Body of pancreas (tissue), 4 donors: ENCODE measurements around the gene SYVN1. TPM values are rescaled to one million over a fixed set of nuclear protein-coding genes. Genes with fewer than 3 reads are reported as not detected.

Experiments used
- ATAC-seq: fragments of 150-250 bp; one replicate; pipeline ENCODE4 v1.9.1; 2016
- DNase-seq, 4 donors: peaks; one replicate each; pipeline ENCODE4 v3.0.0-alpha.2; 2019
- H3K27ac ChIP-seq, 4 donors: fragments of 200-600 bp; sonication (generic); 1 replicate in 3 of 4; 2 replicates in 1 of 4; pipeline versions ENCODE4 v1.5.1 to v1.6.1; 2016 to 2019; ENCODE audit warnings: mild to moderate bottlenecking in 1 of 4, mixed read lengths in 1 of 4, moderate library complexity in 1 of 4
- H3K27me3 ChIP-seq, 2 donors: fragments of 200-600 bp; sonication (generic); one replicate each; pipeline ENCODE4 v1.6.0; 2016; ENCODE audit warnings: mild to moderate bottlenecking in 1 of 2
- H3K36me3 ChIP-seq, 2 donors: fragments of 200-600 bp; sonication (generic); replicated peaks in 1 of 2; 2 replicates each; pipeline ENCODE4 v1.5.1; 2016; ENCODE audit warnings: low read depth in 2 of 2; ENCODE audit not compliant: insufficient read depth in 1 of 2
- H3K4me1 ChIP-seq: fragments of 200-600 bp; sonication (generic); one replicate; pipeline ENCODE4 v1.6.0; 2016
- H3K4me3 ChIP-seq, 2 donors: fragments of 200-600 bp; sonication (generic); 1 replicate in 1 of 2; 2 replicates in 1 of 2; pipeline ENCODE4 v1.5.1; 2016 to 2019
- H3K9me3 ChIP-seq, 3 donors: fragments of 200-600 bp; sonication (generic); 1 replicate in 2 of 3; 2 replicates in 1 of 3; pipeline ENCODE4 v1.5.1; 2016
- POLR2A ChIP-seq, 3 donors: fragments of 450-650 bp; IDR thresholded peaks; one replicate each; pipeline ENCODE4 v1.6.1; 2016; ENCODE audit warnings: antibody characterized with exemption in 3 of 3, mild to moderate bottlenecking in 2 of 3
- WGBS, 2 donors: methylation state at CpG; one replicate each; pipeline ENCODE4 v1.1.5; 2017; 5-methylcytosine and 5-hydroxymethylcytosine counted together
- intact Hi-C: fragments of 100-400 bp; cut with DNase I; formaldehyde crosslinking; loops from one replicate; pipeline ENCODE4 v1.15.1; 2023
- total RNA-seq, 2 donors: library from RNA; depleted of rRNA; stranded (reverse); fragments of >200 nt; gene quantifications; one replicate each; pipeline ENCODE4 v1.1.0, GENCODE V29; 2016
- TF ChIP-seq, protein P1 (sequence below), 7 experiments: fragments of 450-650 bp in 4 of 7; fragments of 200-600 bp in 3 of 7; sonication (generic) in 3 of 7; IDR thresholded peaks; one replicate each; pipeline ENCODE4 v1.5.1; 2016 to 2019; ENCODE audit warnings: antibody characterized with exemption in 7 of 7

The SYVN1 gene
- total RNA-seq, 2 donors from 2014 or later = 41.0 to 97.2 TPM

DNA sequence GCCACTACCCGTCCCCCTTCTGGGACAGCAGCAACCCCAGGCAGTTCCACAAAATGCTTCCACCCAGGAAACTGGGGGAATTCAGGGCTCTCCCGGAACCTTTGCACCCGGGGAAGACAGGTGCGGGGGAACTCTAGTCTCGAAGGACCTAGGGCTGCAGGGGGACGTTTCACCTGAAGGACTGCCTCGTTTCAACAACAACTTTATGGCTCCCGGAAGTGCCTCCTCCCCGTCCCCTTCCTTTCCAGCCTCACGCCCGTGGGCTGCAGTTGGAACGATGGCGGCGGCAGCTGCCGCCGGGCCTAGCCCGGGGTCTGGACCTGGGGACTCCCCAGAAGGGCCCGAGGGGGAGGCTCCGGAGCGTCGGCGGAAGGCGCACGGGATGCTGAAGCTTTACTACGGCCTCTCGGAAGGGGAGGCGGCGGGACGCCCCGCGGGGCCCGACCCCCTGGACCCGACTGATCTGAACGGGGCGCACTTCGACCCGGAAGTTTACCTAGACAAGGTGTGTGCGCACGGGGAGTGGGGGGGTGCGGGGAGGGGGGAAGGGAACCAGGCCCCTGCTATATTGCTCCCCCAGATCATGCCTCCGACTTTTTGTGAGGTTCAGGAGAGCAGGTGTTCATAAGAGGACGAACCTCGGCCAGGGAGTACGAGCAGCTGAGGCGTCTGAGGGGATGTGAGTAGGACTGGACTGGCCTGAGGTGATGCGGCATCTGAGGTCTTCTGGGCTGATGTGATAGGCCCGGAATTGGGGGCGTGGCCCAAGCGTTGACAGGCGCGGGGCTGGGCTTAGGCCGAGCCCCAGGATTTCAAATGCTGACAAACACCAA is 38.1 kb downstream of the SYVN1 start, which contains the start of gene VPS51:
VPS51 (plus strand) TSS at position 241 of the 833 bp plus-strand sequence; CDS start at position 278, 37 bp downstream.
- intact Hi-C loops = no loop called here
- Histone ChIP-seq H3K27ac (peak within 1 kb of the TSS; percentile 84 to 99 (median 94)), H3K9me3 (no peaks in the 10 kb centered on the region), H3K27me3 (no peaks in the 10 kb centered on the region), H3K4me1 (peaks cover 34% of the 10 kb centered on the region), H3K36me3 (no peaks in the 10 kb centered on the region), H3K4me3 (peak within 1 kb of the TSS; percentile 83 to 84)
- peak; percentile 95 for ATAC-seq
- TF ChIP-seq, protein P1, sequence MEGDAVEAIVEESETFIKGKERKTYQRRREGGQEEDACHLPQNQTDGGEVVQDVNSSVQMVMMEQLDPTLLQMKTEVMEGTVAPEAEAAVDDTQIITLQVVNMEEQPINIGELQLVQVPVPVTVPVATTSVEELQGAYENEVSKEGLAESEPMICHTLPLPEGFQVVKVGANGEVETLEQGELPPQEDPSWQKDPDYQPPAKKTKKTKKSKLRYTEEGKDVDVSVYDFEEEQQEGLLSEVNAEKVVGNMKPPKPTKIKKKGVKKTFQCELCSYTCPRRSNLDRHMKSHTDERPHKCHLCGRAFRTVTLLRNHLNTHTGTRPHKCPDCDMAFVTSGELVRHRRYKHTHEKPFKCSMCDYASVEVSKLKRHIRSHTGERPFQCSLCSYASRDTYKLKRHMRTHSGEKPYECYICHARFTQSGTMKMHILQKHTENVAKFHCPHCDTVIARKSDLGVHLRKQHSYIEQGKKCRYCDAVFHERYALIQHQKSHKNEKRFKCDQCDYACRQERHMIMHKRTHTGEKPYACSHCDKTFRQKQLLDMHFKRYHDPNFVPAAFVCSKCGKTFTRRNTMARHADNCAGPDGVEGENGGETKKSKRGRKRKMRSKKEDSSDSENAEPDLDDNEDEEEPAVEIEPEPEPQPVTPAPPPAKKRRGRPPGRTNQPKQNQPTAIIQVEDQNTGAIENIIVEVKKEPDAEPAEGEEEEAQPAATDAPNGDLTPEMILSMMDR (IDR thresholded peaks at IDR 0.05) = peak in 3 of 7 experiments; percentile 17 to 39 (median 30)
- TF ChIP-seq POLR2A (IDR thresholded peaks at IDR 0.05) = peak; percentile 68 to 86 (median 85)
- 0 to 1% methylated on average over 8 to 40 of the region's 52 CpGs for WGBS, 2 donors
- DNase-seq = peak; percentile 88 to 95 (median 94)

DNA sequence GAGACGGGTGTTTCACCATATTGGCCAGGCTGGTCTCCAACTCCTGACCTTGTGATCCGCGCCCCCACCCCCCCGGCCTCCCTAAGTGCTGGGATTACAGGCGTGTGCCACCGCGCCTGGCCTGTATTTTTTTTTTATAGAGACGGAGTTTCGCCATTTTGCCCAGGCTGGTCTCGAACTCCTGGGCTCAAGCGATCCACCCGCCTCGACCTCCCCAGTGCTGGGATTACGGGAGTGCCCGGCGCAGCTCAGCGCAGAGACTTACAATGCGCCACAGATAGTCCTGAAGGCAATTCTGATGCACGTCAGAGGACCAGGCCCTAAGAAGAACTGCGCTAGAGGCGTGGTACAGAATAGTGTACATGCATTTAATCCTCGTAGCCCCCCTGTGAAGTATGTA is 38.9 kb downstream of the SYVN1 start:
- H3K4me3 ChIP-seq = no peak overlapping the region
- no peaks in the 10 kb centered on the region for H3K9me3 ChIP-seq
- peak overlapping the region; percentile 84 to 99 (median 94) for H3K27ac ChIP-seq
- no peak for ATAC-seq
- H3K27me3 ChIP-seq = no peaks in the 10 kb centered on the region
- DNase-seq = no peak
- no peaks in the 10 kb centered on the region for H3K36me3 ChIP-seq
- TF ChIP-seq, protein P1 (IDR thresholded peaks at IDR 0.05) = no peak
- no peak for TF ChIP-seq POLR2A (IDR thresholded peaks at IDR 0.05)
- H3K4me1 ChIP-seq = peaks cover 27% of the 10 kb centered on the region
- WGBS, 2 donors = 55 to 65% methylated on average over 22 of the region's 22 CpGs
- intact Hi-C loops = no loop called here

DNA sequence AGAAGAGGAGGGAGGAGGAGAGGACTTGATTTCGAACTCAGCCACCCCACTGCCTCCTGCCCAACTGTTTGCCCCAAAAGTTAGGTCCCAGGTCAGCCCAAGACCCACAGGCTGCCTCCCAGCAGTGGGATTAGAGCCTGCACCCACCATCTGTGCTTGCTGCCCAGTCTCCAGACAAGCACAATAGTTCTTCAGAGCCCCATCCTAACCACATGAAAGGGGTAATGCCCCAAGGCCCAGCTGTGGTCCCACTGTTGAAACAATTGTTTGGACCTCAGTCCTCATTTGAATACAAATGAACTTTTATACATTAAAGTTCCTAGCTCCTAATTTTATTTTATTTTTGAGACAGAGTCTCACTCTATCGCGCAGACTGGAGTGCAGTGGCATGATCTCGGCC is 43.7 kb downstream of the SYVN1 start:
- 96 to 100% methylated on average over 4 of the region's 4 CpGs for WGBS, 2 donors
- Histone ChIP-seq H3K4me1 (peaks cover 3% of the 10 kb centered on the region), H3K4me3 (no peak overlapping the region), H3K36me3 (peaks cover 0 to 21% of the 10 kb centered on the region in 2 donors), H3K27me3 (no peaks in the 10 kb centered on the region), H3K9me3 (no peaks in the 10 kb centered on the region), H3K27ac (no peak overlapping the region)
- DNase-seq (no peak), ATAC-seq (no peak)
- no peak for TF ChIP-seq POLR2A (IDR thresholded peaks at IDR 0.05)
- TF ChIP-seq, protein P1 (IDR thresholded peaks at IDR 0.05) = no peak
- intact Hi-C loops = no loop called here

DNA sequence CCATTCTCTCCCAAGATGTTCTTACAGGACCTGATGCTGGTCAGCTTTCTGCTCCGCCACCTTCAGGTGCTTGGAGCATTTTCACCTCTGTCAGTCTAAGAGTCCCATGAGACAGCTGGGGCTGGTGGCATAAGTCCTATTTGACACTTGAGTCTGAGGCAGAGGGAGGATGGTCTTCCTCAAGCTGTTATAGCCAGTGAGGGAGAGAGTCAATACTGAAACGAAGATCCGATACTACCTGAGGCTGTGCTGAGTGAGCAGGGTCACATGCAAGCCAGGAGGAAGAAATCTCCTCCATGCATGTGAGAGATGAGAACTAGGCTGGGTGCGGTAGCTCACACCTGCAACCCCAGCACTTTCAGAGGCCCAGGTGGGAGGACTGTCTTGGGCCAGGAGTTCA is 44.7 kb downstream of the SYVN1 start:
- H3K36me3 ChIP-seq = peaks cover 0 to 21% of the 10 kb centered on the region in 2 donors
- intact Hi-C loops = no loop called here
- DNase-seq (no peak), ATAC-seq (no peak)
- 77 to 91% methylated on average over 3 to 4 of the region's 4 CpGs for WGBS, 2 donors
- no peaks in the 10 kb centered on the region for H3K27me3 ChIP-seq
- no peak for TF ChIP-seq POLR2A (IDR thresholded peaks at IDR 0.05)
- TF ChIP-seq, protein P1 (IDR thresholded peaks at IDR 0.05) = no peak
- no peak overlapping the region for H3K27ac ChIP-seq
- peaks cover 10% of the 10 kb centered on the region for H3K4me1 ChIP-seq
- no peak overlapping the region for H3K4me3 ChIP-seq
- H3K9me3 ChIP-seq = no peaks in the 10 kb centered on the region
